NB4 (cell line): ENCODE data around the gene TUBB4B.

Experiments
- DNase-seq: peaks from one replicate; pipeline ENCODE4 v3.0.0; 2010; ENCODE audit warnings: low read depth
- H3K4me3 ChIP-seq: one replicate; pipeline ENCODE4 v1.5.1; 2011; ENCODE audit warnings: mild to moderate bottlenecking, low read depth, low read length, moderate library complexity
- CTCF ChIP-seq: IDR thresholded peaks from one replicate; pipeline ENCODE4 v1.5.1; 2012; ENCODE audit warnings: low read depth, low read length
- MYC ChIP-seq: IDR thresholded peaks from 2 replicates; pipeline ENCODE4 v1.6.1; 2011; ENCODE audit warnings: low read depth, low read length
- POLR2A ChIP-seq: IDR thresholded peaks from 2 replicates; pipeline ENCODE4 v1.6.1; 2011; ENCODE audit warnings: mild to moderate bottlenecking; ENCODE audit not compliant: insufficient read length; ENCODE audit errors: extremely low read depth
- TF ChIP-seq, protein P1 (sequence below): IDR thresholded peaks from 2 replicates; pipeline ENCODE4 v1.6.1; 2011; ENCODE audit warnings: low read depth, low read length

The TUBB4B gene

DNA sequence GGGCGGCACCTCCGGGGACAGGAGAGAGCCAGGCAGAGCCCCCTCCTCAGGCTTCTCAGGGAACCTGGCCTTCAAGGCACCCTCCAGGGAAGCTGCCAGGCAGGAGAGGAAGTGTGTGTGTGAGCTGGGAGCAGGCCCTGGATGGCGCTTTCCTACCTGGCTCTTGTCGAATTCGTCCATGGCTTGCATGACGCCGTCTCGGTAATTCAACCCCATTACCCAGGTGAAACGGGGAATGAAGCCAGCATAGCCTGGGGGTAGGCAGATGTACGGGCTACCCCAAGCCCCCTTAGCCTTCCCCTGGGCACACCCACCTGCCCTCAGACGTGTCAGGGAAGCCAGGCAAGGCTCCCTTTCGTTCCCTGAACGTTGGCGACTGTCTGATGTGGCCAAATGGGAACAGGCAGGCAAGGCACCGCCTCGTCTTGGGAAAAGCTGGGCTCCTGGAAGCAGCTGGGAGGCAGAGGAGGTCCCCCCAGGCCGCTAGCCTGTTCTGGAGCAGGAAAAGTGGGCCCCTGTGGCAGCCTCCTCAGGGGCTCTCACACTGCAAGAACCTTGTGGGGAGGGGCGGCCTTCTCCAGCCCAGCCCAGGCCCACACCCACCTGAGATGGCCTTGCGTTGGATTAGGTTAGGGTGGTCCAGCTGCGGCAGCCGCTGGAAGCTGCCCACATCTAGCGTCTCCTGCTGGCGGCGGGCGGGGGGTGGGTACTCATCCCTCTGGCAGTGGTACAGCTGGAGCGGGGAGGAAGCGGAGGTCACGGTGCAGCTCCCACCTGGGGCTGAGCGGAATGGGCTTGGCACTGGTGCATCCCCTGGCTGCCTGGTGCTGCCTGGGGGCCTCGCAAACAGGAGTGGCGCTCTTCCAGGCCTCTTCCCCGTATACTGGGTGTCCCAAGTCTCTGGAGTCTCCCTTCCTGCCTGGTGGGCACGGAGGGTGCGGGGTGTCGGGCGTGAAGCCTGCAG is 3.7 kb downstream of the TUBB4B start:
- no peak for DNase-seq
- TF ChIP-seq, protein P1, sequence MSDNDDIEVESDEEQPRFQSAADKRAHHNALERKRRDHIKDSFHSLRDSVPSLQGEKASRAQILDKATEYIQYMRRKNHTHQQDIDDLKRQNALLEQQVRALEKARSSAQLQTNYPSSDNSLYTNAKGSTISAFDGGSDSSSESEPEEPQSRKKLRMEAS: no peak
- no peak for TF ChIP-seq POLR2A
- no peak for TF ChIP-seq CTCF
- TF ChIP-seq MYC: no peak
- no peak overlapping the region for H3K4me3 ChIP-seq

DNA sequence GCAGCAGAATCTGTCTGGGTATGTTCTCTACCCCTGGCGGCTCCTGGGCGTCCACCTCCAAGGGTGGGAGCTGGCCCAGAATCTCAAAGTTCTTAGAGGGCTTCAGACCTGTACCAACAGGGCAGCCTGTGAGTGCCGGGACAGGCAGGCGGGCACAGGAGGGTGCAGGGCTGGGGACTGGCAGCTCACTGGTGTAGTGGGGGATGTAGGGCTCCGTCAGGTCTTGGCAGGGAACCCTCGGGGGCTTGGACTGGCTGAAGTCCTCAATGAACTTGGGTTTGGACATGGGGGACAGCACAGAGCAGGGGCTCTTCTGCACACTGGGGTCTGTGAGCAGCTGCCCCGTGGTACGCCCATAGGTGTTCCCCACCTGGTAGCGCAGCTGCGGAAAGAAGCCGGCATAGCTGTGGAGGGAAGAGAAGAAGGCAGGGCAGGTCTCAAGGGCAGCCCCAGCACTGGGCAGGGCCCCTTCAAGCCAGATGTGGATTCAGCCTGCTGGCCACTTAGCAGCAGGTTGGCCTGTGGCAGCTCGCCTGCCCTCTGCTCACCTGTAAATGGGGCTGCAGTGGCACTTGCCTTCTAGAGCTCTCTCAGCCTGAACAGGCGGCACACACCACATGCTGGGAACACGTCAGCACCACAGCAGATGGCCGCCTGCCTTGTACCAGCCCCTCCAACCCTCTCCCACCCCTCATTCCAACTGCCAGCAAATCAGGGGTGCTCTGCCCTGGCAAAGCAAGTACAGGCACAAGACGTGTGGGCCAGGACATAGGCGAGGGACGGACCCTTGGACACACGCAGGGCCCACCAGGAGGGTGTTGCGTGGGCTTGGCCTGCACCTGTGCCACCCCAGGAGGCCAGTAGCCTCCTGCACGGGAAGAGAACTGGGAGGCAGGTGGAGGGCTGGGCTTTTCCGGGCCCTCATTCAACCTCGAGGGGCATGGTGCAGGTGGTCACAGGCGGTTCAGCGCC is 4.6 kb downstream of the TUBB4B start:
- no peak for TF ChIP-seq MYC
- TF ChIP-seq, protein P1: no peak
- no peak for TF ChIP-seq POLR2A
- TF ChIP-seq CTCF: no peak
- H3K4me3 ChIP-seq: no peak overlapping the region
- DNase-seq: no peak

- H3K4me3 ChIP-seq: no peak overlapping the region
- DNase-seq: no peak
- no peak for TF ChIP-seq CTCF
- TF ChIP-seq, protein P1: no peak
- no peak for TF ChIP-seq POLR2A
- TF ChIP-seq MYC: no peak
These were observed 6.2 kb downstream of the TUBB4B start for GRCh38 chr9:137247135-137247915.

DNA sequence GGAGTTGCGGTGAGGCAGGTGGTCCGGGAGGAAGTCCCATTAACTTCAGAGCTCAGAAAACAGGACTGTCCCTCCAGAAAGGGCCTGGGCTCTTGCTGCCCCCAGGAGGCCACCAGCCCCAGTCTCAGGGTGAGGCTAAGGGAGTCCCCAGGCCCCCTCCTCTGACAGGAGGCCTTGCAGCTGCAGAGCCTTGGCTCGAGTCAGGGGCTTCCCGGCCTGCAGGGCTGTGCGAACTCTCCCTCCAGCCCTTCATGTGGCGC is 6.8 kb downstream of the TUBB4B start:
- TF ChIP-seq, protein P1: no peak
- no peak for TF ChIP-seq POLR2A
- TF ChIP-seq MYC: no peak
- no peak for TF ChIP-seq CTCF
- no peak overlapping the region for H3K4me3 ChIP-seq
- no peak for DNase-seq

DNA sequence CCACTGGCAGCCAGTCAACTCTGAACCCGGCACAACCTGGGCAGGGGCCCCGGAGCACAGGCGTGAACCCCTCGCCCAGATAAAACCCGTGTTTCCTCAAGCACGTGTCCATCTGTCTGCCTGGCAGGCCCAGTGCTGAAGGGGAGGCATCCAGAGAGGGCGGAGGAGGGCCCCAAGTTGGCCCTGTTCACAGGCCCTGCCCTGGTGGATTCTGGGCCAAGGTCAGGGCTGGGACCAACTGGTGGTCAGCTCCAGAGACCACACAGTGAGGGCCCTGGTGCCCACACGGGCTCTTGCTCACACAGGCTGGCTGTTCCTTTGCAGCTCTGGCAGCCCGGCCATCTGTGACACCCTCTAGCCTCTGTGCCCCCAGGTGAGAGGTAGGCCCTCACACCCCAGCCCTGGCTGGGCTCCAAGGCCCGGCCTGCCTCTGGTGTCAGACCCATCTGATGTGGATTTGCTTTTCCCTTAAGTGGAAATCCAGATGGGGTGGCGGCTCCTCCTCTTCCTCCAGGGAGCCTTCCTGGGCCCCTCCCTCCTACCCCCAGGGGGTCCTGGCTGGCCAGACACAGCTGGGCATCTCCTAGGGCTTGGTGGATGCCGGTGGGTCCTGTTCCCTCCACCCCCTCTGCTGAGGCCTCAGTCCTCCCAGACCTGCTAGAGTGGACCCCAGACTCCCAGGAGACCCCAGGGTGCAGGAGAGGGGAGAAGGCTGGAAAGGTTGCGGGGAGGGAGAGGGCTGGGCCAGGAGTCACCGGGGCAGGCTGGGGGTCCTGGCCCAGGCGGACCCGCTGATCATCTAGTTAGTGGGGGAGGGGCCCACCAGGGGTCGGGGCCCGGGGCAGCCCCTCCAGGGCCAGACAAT is 9.5 kb downstream of the TUBB4B start:
- TF ChIP-seq POLR2A: no peak
- no peak for TF ChIP-seq CTCF
- no peak for TF ChIP-seq MYC
- TF ChIP-seq, protein P1: no peak
- H3K4me3 ChIP-seq: no peak overlapping the region
- no peak for DNase-seq
